Ramos (cell line): ENCODE measurements around the gene IL22RA2.

Source experiments
- in situ Hi-C: fragments of 300-500 bp; cut with MboI; formaldehyde crosslinking; loops from one replicate; pipeline ENCODE4 v1.14.3; 2022; ENCODE audit warnings: low sequenced_read_pairs; ENCODE audit not compliant: unreplicated experiment

The IL22RA2 gene

DNA sequence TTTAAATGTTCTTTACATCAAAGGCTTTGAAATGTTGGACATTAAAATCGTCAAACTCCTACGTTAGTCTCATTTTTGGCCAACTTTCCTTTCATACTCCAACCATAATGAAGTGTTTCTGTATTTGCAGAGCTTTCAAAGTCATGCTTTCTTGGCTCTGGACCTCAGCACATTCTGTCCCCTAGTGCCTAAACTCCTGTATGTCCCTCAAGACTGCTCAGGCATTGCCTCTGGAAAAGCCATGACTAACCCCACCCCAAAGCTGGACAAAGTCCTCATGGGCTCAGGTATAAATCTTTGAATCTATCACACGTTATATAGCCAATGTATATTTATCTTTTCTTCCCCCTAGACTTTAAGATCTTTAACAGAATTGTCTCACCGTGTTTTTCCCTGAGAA is 26.8 kb upstream of the IL22RA2 start:
- in situ Hi-C loops = no loop called here

DNA sequence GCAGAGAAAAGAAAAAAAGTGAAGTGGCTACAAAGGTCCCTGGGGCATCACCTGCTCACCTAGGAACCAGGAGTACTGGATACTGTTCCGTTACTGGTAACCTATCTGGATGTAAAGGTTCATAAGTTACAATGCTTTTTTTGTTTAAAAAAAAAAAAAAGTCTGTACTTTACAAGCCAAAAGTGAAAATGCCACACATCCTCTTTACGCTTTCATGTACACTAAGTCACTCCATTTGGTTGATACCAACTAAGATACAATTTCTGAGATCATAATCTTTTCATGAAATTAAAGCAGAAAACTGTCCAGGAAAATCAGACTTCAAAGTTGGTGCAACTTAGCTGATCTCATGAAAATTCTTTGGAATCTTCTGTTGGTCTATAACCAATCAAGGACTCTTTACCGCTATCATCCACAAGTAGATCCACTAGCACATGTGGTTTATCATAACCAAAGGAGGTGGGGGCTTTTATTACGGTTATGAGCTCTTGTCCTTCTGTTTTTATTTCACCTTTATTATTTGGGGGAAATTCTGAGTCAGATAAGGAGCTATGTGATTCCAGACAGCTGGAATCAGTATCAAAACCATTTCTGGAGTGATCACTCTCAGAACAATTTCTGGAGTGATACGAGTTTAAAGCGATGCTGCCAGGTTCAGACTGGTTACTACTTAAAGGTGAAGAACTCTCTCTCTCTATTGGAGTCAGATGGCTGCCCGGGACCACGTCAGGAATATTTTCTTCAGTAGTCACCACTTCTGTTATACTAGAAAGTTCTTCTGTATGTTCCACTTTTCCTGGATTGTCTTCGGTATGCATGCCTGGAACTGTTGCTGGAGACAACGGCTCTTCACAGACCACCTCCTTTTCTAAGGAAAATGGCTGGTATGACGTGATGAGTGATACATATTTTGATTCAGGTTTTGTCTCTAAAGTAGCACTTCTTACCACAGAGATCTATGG is 24.5 kb upstream of the IL22RA2 start:
- in situ Hi-C loops = no loop called here

DNA sequence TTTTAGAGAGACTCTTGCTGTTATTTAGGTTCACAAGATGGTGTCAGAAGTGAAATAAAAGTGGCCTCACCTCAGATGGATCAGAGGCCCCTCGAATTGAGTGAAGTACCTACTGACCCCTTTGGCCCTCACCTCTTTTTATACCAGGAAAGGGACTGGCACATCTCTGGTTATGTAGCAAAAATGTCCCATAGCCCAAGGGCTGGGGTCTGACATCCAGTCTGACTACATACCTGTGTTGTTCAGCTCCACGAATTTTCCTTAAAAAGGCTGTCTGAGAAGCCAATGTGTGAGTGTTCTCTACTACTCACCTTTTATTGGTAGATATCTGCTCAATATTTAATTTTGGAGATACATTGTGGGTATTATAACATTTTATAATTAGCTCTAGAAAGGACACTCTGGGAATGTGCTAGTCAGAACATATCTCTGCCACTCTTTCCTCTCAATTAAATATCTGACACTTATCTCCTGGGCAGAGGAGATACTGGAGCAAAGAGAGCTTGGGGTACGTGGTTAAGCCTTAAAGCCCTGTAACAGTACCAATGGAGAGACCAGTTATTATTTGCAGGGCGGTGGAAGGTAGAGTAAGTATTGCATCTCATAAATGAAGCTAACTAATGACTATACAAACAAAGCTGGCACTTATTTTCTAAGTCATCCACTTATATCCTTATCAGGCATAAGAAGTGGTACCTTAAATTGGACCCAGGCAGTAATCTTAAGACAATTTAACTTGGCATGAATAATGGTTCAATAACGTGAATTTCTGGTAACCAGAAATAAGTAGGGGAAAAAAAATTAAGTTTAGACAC is 20.0 kb upstream of the IL22RA2 start:
- in situ Hi-C loops = no loop called here

DNA sequence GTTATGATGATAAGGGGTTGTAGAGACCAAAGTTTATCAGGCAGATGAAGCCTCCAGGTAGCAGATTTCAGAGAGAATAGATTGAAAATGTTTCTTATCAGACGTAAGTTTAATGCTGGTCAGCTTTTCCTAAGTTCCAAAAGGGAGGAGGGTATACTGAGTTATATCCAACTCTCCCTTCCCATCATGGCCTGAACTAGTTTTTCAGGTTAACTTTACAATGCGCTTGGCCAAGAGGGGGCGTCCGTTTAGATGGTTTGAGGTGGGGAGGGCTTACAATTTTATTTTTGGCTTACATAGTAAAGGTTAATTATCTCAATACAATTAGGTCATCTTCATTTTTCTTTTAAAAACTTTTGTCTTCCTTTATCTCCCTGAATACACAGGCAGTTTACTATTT is 19.4 kb upstream of the IL22RA2 start:
- in situ Hi-C loops = no loop called here

DNA sequence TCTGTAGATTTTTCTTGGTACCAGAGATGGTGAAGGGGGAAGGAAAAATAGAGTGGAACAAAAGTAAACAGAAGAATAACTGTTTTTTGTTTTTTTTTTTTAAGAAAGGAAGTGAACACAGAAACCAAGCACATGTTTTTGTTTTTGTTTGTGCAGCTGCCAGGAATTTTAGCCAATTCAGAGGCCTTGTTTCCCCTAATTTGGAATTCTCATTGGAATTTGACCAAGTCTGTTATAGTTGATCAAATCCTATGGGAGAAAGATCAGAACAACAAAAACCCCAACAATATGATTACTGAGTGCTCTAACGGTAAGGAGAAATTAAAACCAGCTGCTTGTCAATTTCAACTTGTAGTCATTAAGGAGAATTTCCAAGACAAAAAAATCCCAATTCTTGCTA is 18.2 kb upstream of the IL22RA2 start:
- in situ Hi-C loops = no loop called here

DNA sequence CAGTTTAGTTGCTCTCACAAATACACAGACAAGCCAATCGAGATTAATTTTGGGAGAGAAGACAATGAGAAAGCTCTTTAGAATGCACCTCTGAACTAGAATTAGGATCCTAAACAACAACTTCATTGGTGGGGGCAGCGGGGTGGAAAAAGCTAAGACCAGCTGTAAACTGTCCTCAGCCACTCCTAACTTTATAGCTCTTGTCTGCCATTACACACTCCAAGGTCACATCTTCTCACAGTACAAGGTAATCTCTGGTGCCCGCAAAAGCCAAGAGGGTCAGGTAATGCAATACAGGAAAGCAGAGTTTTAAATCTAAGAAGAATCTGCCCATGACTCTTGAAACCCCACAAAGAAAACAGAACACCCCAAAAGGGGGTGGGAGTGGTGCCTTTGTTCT is 17.8 kb upstream of the IL22RA2 start:
- in situ Hi-C loops = no loop called here

DNA sequence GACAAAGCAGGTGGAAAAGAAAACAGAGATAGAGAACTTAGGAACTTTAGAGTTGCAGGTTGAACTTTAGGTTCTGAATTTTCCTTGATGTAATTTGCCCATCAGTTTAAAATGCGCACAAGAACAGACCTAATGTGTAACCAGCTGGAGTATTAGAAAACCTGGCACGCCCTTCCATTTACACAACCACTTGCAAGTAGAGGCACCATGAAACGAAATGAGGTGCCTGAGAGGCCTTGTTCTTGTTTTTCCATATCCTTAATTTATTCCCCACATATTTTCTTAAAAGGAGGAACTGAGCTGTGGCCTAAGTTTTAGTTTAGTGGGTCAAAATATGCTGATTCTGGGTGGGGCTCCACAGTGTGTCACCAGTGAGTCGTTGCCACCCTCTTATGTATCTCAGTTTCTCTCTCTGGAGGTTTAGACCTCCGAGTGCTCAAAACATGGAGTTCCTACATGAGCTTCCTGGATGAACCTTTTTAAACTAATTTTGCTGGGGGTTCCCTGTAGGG is 17.2 kb upstream of the IL22RA2 start:
- in situ Hi-C loops = no loop called here

DNA sequence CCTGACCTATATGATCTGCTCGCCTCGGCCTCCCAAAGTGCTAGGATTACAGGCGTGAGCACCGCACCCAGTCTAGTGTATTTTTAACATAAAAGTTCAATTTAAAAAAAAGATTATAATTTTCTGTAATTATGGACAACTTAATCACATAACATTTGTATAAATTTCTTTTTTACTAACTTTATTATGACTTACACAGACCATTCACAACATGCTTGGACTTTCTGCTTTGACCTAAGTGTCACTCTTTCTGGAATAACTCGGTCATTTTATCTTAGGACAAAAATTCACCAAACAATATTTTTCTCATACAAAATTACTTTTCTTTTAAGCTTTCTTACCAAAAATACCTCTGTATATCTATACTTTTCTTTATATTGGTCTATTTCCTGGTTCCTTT is 15.4 kb upstream of the IL22RA2 start:
- in situ Hi-C loops = no loop called here

DNA sequence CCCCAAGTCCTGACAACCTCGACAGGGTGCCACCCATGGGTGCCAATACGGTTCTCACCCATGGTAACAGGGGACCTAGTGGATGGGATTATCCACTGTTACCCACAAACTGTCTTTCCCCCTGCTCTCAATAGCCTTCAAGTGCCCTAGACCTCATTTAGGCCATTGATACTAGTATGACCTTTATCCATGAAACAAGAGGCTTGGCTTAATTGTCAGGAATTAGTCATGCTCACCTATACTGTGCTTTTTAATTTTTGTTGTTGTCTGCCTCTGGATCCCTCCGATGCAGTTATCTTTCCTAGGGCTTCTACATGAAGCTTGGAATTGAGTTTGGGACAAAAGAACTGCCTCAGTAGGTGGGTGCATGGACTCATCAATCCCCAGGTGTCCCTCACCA is 11.8 kb upstream of the IL22RA2 start:
- in situ Hi-C loops = no loop called here

DNA sequence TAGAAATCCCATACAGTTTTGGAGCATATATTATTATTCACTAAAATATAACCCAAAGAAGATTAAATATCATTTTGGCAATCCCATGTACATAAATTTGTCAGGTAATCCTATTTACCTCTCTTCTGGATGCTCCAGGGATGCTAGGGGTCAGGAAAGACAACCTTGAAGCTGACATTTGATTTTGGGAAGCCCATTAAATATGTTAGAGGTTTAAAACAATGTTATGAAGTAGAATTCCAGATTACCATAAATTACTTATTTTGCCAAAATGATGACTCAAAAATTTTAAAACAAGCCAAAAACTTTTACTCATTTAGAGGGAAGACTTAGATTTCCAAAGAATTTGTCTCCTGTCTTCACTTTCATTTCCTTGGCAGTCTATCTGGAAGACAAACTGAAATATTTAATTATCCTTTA is 9.2 kb upstream of the IL22RA2 start:
- in situ Hi-C loops = no loop called here

DNA sequence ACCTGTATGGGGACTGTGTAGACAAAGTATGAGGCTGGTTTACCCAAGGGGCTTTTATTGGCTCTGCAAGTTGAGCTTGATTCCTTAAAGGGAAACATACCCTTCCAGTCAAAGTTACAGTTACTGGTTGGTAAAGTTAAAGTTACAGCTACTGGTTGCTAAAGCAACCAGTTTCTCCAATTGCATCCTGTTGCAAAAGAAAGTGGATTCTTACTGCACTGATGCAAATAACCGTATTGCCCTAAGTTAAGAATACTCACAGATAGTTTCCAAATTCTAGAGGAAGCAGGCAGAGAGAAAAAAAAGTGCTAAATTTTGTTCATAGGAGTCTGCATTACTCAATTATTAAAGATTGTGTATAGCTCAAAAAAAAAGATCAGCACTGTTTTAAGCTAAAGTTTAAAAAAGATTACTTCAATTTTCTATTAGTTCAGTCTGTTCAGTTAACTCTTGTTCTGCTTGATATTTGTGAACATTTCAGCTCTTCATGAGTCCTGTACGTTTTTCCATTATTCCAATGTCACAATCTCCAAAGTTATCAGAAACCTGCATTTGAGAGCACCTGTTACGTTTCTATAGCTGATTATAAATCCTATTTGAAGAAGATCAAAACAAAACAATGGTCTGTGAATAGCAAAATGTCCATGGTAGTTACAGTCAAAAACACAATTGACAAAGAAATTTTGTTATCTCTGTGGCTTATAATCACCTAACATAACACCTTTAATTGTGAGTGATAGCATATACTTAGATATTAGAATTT is 8.6 kb upstream of the IL22RA2 start:
- in situ Hi-C loops = no loop called here

DNA sequence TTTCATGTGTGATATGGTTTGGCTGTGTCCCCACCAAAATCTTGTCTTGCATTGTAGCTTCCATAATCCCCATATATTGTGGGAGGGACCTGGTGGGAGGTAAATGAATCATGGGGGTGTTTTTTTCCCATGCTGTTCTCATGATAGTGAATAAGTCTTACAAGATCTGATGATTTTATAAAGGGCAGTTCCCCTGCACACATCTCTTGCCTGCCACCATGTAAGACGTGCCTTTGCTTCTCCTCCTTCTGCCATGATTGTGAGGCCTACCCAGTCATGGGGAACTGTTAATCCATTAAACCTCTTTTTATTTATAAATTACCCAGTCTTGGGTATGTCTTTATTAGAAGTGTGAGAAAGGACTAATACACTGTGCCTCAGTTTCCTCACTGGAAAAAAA is 4.2 kb upstream of the IL22RA2 start:
- in situ Hi-C loops = no loop called here

DNA sequence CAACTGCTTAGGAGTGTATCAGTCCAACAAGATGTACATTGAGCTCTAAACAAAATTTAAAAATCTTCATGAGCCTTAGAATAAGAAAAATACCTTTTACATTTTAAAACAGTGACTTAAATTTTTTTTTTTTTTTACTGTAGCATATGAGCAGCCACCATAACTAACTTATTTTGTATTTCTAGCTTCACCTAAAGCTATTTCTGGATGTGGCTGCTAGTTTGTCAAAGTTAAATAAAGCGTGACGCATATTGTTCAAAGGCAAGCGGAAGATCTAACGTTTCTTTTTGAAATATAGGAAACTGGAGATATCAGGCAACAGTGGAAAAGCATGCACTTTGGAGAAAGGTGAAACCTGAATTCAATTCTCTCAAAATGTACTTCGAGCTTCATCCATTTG is 3.3 kb upstream of the IL22RA2 start:
- in situ Hi-C loops = no loop called here

DNA sequence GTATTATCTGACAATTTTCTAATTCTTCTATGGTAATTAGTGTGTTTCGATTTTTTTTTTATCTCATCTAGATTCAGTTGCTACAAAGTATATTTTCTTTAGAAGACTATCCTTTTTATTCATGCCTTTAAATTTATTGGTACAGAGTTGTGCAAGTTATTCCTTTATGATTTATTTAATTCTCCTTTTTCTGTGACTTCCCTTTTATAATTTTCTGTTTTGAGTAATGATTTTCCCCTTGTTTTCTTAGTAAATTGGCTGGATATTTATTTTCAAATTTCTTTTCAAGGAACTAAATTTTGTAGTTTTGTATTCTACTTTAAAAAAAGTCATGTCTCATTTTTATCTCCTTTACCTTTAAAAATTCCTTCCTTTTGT is 2.4 kb upstream of the IL22RA2 start:
- in situ Hi-C loops = no loop called here

DNA sequence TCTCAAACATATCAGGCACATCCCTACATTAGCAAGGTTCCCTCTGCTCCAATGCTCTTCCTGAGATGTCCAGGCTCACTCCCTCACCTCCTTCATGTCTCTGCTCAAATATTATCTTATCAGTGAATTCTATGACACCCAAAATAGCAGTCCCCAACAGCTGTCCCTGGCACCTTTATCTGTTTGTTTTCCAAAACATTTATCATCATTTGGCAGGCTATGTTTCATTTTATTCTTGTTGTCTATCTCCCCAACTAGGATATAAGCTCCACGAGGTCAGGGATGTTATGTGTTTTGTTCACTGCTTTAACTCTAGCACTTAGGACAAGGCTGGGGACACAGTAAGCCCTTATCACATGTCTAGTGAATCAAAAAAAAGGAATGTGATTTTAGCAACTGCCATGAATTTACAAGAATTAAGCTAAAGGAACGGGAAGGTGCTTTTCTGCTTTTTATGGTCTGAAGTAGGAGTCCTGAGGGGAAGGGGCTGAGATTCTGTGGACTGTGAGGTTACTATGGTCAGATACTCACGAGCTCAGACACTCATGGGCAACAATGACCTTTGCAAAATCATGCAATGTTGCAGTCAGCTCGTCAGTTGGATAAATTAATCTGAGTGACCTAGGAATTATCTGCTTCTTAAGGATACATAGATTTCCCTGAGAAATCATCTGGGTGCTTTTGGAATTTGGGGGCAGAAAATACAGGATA is 1.9 kb upstream of the IL22RA2 start:
- in situ Hi-C loops = no loop called here

DNA sequence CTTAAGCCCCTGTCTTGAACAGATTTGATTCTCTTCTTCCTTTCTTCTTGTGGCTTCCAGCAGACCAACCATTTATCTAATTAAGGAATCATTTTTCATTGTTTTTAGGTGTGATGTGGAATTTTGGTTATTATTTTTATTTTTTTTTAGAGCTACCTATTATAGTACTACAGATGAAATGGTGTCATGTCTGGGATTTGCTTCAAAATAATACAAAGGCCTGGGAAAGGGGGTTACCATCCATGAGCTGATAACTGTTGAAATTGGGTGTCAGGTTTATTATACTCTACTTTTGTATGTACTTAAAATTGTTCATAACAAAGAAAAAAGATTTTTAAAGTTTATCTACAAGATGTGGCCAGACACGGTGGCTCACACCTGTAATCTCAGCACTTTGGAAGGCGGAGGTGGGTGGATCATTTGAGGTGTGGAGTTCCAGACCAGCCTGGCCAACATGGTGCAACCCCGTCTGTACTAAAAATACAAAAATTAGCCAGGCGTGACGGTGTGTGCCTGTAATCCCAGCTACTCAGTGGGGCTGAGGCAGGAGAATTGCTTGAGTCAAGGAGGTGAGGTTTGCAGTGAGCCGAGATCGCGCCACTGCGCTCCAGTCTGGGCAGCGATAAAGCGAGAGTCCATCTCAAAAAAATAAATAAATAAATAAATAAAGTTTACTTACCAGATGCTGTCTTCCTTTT is 561 bp downstream of the IL22RA2 start:
- in situ Hi-C loops = no loop called here

DNA sequence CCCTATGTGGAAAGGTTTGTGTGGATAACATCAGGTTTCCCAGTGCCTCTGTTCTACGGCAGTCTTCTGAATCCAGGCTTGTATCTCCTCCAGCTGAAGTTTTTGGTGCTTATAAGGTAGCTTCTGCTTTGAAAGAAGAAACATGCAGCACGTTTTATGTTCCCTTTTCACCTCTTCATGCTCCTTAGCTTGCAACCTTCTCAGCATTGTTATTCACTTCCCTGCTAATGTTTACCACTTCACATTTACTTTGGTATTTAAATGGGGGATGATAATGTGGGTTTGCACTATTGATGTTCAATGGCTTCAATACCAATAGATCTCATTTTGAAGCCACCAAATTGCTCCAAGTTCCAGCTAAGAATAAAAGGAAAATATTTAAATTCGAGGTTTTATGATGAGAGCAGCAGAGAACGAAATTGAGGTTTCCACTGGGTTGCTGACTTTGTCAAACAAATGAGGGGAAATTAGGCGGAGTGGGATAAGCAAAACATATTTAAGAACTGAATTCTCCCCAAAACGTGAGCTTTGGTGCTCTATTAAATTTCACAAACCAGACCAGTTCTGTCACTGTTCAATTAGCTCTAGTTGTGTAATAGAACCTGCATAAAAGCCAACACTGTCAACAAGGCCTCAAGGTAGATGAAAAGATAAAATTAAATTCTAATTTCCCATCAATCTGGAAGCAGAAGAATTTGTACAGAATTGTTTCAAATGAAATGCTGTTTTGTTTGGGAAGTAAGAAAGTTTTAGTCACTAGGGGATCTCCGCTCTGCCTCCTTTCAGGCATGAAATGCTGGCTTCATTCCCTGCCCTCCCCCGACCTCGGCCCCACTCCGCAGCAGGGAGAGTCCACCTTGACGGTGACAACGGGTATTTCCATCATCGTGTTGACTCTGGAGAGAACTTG is 1.4 kb downstream of the IL22RA2 start:
- in situ Hi-C loops = no loop called here

DNA sequence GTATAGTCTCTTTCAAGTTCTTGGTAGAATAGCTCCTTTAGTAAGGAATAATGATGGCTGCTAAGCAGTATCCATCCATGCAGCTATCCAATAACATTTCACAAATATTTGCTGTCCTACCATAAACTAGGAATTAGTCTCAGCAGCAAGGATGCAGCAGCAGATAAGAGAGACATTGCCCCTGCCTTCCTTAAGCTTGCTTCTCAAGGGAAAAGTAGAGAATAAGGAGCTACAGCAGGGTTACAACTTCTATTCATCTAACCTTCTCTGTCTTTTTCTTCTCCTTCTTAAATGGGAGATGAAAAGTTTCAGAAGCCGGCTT is 2.4 kb downstream of the IL22RA2 start:
- in situ Hi-C loops = no loop called here
